Adipose tissue (tissue), 3 donors: ENCODE data around the gene PGLYRP2. TPM values are rescaled to one million over a fixed set of nuclear protein-coding genes. Genes with fewer than 3 reads are reported as not detected.

Experiments
- H3K27ac ChIP-seq: one replicate; pipeline ENCODE4 v1.5.1; 2013; ENCODE audit warnings: low read depth, low read length
- WGBS, 3 donors: extraction: QIAGEN DNeasy Blood & Tissue Kit; methylation state at CpG; one replicate each; pipeline ENCODE4 v1.1.7; 2013; 5-methylcytosine and 5-hydroxymethylcytosine counted together
- polyA plus RNA-seq, 3 donors: library from polyadenylated mRNA; stranded (reverse); fragments of 200-250 nt; gene quantifications; one replicate each; pipeline ENCODE4 v1.2.3, GENCODE V29; 2013
- donor health status: healthy with polysubstance abuse.
- donor health status: Bipolar disorder and iron deficiency.
- donor health status: healthy.

Gene PGLYRP2
- polyA plus RNA-seq, 3 donors = 0.06 TPM; not detected in 2

GRCh38 chr19:15445807-15446376 is 33.4 kb downstream of the PGLYRP2 start:
- H3K27ac ChIP-seq = no peak overlapping the region
- 59 to 77% (median 71%) methylated on average over 7 of the region's 7 CpGs for WGBS, 3 donors

- H3K27ac ChIP-seq = no peak overlapping the region
- WGBS, 3 donors = 88 to 91% (median 89%) methylated on average over 9 of the region's 9 CpGs
These were observed 34.1 kb downstream of the PGLYRP2 start for GRCh38 chr19:15445227-15445605.

GRCh38 chr19:15444505-15445226 is 34.6 kb downstream of the PGLYRP2 start:
- H3K27ac ChIP-seq = no peak overlapping the region
- 87 to 90% (median 88%) methylated on average over 15 of the region's 15 CpGs for WGBS, 3 donors

- no peak overlapping the region for H3K27ac ChIP-seq
- WGBS, 3 donors = 62 to 82% (median 79%) methylated on average over 10 of the region's 10 CpGs
These were observed 35.5 kb downstream of the PGLYRP2 start for GRCh38 chr19:15443838-15444237.

- H3K27ac ChIP-seq = no peak overlapping the region
- 90 to 99% (median 94%) methylated on average over 3 of the region's 3 CpGs for WGBS, 3 donors
These were observed 36.0 kb downstream of the PGLYRP2 start for GRCh38 chr19:15443325-15443724.

DNA sequence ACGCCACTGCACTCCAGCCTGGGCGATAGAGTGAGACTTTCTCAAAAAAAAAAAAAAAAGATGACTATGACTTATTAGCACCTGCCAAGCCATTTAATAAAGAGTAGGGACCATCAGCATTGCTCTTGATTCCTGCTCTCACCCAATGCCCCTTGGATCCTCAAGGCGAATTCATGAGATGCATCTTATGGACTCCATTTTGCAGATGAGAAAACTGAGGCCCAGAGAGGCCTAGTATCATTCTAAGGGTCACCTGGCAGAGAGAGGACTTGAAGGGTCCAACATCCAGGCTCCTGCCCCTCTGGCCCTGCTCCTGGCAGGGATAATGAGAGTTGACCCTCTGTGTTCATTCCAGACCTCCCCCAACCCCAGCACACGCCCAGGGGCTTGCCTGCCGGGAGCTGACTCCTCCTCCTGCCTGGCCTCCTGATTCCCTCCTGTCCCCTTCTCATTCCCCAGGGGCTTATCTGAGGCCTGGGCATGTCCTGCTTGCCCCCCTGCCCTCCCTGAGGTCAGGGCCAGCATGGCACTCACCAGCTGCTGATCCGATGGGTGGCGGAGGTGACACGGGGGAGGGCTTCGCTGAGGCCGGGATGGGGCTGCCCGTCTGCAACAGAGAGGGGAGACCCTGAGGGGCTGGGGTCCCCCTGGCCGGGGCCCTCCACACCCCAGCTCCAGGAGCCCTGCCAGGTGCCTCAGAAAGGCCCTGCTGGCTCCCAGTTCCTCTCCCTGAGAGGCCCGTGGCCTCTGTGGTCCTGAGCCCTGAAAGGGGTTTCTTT is 37.0 kb downstream of the PGLYRP2 start:
- H3K27ac ChIP-seq = no peak overlapping the region
- 82 to 88% (median 85%) methylated on average over 9 to 13 of the region's 13 CpGs for WGBS, 3 donors

- H3K27ac ChIP-seq = no peak overlapping the region
- WGBS, 3 donors = 77 to 86% (median 79%) methylated on average over 3 of the region's 3 CpGs
These were observed 38.0 kb downstream of the PGLYRP2 start for GRCh38 chr19:15441317-15441716.

GRCh38 chr19:15439821-15440641 is 39.3 kb downstream of the PGLYRP2 start:
- WGBS, 3 donors = 88 to 92% (median 92%) methylated on average over 38 of the region's 38 CpGs
- H3K27ac ChIP-seq = no peak overlapping the region

GRCh38 chr19:15439078-15439799 is 40.1 kb downstream of the PGLYRP2 start:
- no peak overlapping the region for H3K27ac ChIP-seq
- WGBS, 3 donors = 71 to 83% (median 73%) methylated on average over 24 to 25 of the region's 25 CpGs

- no peak overlapping the region for H3K27ac ChIP-seq
- WGBS, 3 donors = 93 to 96% (median 95%) methylated on average over 27 of the region's 27 CpGs
These were observed 40.7 kb downstream of the PGLYRP2 start for GRCh38 chr19:15438577-15438976.

GRCh38 chr19:15438124-15438496 is 41.2 kb downstream of the PGLYRP2 start:
- no peak overlapping the region for H3K27ac ChIP-seq
- WGBS, 3 donors = 74 to 92% (median 88%) methylated on average over 2 of the region's 2 CpGs

DNA sequence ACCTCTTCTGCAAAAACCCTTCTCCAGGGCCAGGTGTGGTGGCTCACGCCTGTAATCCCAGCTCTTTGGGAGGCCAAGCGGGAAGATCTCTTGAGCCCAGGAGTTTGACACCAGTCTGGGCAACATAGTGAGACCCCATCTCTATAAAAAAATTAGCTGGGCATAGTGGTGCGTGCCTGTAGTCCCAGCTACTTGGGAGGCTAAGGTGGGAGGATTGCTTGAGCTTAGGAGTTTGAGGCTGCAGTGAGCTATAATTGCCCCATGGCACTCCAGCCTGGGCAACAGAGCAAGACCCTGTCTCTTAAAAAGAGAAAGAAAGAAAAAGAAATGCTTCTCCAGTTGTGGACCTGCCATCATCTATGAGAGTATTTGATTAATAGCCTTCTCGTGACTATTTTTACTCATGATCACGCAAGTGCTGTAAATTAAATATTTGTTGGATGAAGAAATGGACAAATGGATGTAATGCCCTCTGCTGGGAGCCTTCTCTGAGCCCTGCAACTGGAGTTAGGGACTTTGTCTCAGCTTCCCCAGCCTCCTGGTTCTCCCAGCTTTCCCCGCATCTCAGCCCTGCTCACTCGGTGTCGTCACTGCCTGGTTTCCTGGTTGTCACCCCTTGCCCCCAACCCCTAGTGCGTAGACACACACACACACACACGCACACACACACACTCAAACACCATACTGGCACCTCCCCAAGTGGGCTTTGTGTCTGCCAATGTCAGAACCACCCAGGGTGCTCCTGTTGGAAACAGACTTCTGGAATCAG is 41.8 kb downstream of the PGLYRP2 start:
- 64 to 70% (median 70%) methylated on average over 10 of the region's 10 CpGs for WGBS, 3 donors
- no peak overlapping the region for H3K27ac ChIP-seq

GRCh38 chr19:15436826-15437110 is 42.5 kb downstream of the PGLYRP2 start:
- H3K27ac ChIP-seq = no peak overlapping the region
- 91 to 94% (median 91%) methylated on average over 12 to 15 of the region's 15 CpGs for WGBS, 3 donors

- no peak overlapping the region for H3K27ac ChIP-seq
- WGBS, 3 donors = 84 to 92% (median 88%) methylated on average over 10 of the region's 10 CpGs
These were observed 43.1 kb downstream of the PGLYRP2 start for GRCh38 chr19:15436012-15436825.

DNA sequence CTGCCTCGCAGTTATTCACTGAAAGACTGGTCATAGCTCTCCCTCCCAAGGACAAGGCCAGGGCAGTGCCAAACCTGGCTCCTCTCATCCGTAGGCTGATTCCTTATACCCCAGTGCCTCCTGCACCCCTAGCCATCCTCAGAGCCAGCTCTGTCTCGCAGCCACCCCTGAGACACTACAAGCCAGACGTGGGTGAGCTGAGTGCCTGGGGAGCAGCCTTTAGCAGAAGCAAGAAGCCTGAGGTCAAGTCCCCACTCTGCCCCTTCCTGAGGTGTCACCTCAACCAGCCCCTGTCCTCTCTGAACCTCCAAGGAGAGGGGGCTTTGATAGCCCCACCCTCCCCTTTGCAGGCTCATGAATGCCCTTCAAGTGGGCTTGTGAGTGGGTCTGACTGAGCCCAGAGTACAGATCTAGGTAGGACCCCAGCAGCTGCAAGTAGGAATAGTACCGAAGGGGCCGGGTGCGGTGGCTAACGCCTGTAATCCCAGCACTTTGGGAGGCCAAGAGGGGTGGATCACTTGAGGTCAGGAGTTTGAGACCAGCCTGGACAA is 45.7 kb downstream of the PGLYRP2 start:
- WGBS, 3 donors = 61 to 68% (median 66%) methylated on average over 8 of the region's 8 CpGs

DNA sequence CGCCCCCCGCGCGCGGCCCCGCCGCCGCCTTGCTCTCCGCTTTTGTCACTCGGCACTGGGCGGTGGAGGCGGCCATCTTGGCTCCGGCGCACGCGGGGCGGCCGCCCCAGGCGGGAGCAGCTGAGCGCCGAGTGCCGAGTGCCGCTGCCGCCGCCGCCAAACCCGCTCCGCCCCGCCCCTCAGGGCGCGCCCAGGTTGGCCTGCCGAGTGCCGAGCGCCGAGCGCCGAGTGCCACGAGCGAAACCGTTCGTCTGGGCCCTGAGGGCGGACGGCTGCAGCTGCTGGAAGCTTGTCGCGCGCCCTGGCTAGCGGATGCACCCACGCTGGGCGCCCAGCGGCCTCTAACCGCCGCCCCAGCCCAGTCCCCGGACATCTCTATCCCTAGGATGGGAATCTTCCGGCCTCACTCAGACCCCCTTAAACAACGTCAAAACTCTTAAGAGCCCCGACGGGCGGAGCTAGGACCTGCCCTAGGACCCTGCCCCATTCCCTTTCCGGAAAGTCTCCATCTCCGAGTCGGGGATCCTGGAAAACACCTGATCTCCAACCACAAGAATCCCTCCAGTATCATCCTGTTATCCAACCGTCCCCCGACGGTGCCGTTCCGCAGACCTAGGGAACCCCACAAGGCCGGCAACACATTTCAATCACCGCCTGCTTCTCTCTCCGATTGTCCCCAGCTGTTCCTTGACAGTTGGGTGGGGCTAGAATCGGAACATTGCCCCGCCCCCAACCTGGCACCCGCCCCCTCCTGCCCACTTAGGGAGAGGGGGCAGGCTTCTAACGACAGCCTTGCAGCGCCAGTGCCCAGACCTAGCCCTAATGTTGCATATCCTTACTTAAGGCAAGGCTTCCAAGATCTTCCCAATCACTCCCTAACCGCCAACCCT is 46.4 kb downstream of the PGLYRP2 start:
- no peak overlapping the region for H3K27ac ChIP-seq

More for the DNA sequence above, 45.7 kb downstream of the PGLYRP2 start:
- no peak overlapping the region for H3K27ac ChIP-seq

More for the DNA sequence above, 46.4 kb downstream of the PGLYRP2 start:
- WGBS, 3 donors = 0 to 2% (median 1%) methylated on average over 56 to 75 of the region's 75 CpGs
